ENCODE data around the gene FAM89A. TPM values are rescaled to one million over a fixed set of nuclear protein-coding genes. Genes with fewer than 3 reads are reported as not detected.
"Not testable (repeated sequence)": the region's sequence is repeated elsewhere in the genome, so short reads cannot be mapped to it uniquely, and the experiment has no call there.

The FAM89A gene
- total RNA-seq, 1 donor from 2014 or later = 20.9 TPM

DNA sequence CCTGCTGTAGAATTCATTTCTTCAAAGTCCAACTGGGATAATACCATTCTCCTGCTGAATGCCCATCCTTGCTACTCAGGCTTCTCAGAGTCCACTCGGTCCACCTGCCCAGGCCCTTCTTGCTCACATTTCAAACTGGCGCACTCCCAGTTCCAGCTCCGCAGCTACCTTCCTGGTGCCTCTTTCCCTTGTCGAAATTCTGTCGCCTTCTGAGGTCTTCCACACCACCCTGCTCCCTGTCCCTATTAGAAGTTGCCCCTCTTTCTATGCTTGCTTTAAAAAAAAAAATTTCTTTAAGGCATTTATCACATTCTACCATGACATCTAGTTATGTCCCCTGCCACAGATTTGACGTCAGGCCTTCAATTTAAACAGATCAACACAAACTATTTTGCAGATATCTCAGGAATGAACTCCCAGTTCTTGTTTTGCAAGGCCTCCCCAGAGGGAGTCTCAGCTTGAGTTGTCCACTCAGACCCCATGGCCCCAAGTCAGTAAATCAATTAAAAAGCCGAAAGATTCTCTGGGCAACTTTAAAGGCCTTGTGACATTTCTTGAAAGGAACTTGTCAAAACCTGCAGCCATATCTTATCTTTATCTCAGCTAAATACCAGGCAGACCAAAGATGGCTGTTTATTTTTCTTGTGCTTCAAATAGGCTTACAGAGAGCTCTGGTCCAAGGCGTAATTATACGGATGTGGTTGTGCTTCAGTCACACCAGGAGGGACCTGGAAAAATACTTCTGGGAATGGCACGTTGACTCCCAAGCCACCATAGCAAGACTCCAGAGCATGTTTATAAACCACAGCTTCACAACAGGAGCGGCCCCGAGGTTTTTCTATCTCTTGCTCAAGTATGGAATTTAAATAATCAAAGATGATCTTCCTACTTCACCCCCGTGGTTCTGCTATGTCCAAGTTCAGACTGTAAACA, 2.2 kb downstream of the FAM89A start:
- no peaks in the 10 kb centered on the region for H3K27me3 Mint-ChIP-seq
- no peak for DNase-seq (ENCODE audit: low spot score, unreplicated experiment)
- peak overlapping the region; percentile 81 for H3K4me3 Mint-ChIP-seq (ENCODE audit: low read depth)
- H3K36me3 Mint-ChIP-seq (ENCODE audit: insufficient read depth) = peaks cover 4% of the 10 kb centered on the region
- H3K27ac Mint-ChIP-seq = peak overlapping the region; percentile 67
- peaks cover 21% of the 10 kb centered on the region for H3K4me1 Mint-ChIP-seq (ENCODE audit: low read depth)
- TF ChIP-seq, protein P1, sequence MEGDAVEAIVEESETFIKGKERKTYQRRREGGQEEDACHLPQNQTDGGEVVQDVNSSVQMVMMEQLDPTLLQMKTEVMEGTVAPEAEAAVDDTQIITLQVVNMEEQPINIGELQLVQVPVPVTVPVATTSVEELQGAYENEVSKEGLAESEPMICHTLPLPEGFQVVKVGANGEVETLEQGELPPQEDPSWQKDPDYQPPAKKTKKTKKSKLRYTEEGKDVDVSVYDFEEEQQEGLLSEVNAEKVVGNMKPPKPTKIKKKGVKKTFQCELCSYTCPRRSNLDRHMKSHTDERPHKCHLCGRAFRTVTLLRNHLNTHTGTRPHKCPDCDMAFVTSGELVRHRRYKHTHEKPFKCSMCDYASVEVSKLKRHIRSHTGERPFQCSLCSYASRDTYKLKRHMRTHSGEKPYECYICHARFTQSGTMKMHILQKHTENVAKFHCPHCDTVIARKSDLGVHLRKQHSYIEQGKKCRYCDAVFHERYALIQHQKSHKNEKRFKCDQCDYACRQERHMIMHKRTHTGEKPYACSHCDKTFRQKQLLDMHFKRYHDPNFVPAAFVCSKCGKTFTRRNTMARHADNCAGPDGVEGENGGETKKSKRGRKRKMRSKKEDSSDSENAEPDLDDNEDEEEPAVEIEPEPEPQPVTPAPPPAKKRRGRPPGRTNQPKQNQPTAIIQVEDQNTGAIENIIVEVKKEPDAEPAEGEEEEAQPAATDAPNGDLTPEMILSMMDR (IDR thresholded peaks at IDR 0.05; ENCODE audit: unreplicated experiment) = no peak
- H3K9me3 Mint-ChIP-seq (ENCODE audit: low read depth) = no peaks in the 10 kb centered on the region

DNA sequence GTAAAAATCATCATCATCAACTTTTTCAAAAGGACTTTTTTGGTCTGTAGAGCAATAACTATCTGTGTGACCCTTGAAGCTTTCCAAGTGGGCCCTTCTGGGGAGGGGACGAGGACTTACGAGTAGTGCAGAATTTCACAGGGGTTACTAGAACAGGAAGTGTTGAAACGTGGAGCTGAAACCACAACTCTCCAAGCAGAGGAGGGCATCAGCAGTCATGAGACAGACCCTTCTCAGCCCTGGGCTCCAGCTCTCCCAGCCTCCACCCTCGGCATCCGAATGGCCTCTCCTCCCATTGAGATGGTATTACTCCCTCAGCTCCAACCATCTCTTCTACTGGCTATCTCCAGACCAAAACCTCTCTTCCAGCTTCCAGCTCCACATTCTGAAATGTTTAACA, 3.6 kb downstream of the FAM89A start:
- Mint-ChIP-seq H3K36me3 (ENCODE audit: insufficient read depth) (peaks cover 4% of the 10 kb centered on the region), H3K27me3 (no peaks in the 10 kb centered on the region), H3K27ac (peak overlapping the region; percentile 13), H3K9me3 (ENCODE audit: low read depth) (no peaks in the 10 kb centered on the region), H3K4me3 (ENCODE audit: low read depth) (no peak overlapping the region), H3K4me1 (ENCODE audit: low read depth) (peaks cover 22% of the 10 kb centered on the region)
- TF ChIP-seq, protein P1 (IDR thresholded peaks at IDR 0.05; ENCODE audit: unreplicated experiment) = no peak
- no peak for DNase-seq (ENCODE audit: low spot score, unreplicated experiment)

DNA sequence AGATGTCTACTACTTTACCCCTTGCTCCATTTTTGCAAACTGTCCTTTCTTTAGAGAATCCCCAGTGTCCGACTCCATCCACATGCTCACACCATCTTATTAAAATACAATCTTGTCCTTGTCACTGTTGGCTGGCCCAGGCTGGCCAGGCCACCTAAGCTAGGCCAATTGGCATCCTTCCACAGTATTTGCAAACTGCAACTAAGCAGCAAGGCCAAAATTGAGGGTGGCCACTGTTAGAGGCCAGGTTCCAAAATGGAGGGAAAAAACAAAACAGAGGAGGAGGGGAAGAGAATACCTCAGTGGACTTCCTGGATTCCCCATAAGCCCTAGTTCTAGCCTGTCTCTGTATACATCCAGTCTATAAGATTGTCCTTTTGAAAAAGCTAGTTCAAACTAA, 4.3 kb downstream of the FAM89A start:
- peaks cover 19% of the 10 kb centered on the region for H3K4me1 Mint-ChIP-seq (ENCODE audit: low read depth)
- H3K36me3 Mint-ChIP-seq (ENCODE audit: insufficient read depth) = peaks cover 4% of the 10 kb centered on the region
- TF ChIP-seq, protein P1 (IDR thresholded peaks at IDR 0.05; ENCODE audit: unreplicated experiment) = no peak
- H3K27ac Mint-ChIP-seq = no peak overlapping the region
- H3K27me3 Mint-ChIP-seq = no peaks in the 10 kb centered on the region
- H3K4me3 Mint-ChIP-seq (ENCODE audit: low read depth) = no peak overlapping the region
- H3K9me3 Mint-ChIP-seq (ENCODE audit: low read depth) = no peaks in the 10 kb centered on the region
- no peak for DNase-seq (ENCODE audit: low spot score, unreplicated experiment)

DNA sequence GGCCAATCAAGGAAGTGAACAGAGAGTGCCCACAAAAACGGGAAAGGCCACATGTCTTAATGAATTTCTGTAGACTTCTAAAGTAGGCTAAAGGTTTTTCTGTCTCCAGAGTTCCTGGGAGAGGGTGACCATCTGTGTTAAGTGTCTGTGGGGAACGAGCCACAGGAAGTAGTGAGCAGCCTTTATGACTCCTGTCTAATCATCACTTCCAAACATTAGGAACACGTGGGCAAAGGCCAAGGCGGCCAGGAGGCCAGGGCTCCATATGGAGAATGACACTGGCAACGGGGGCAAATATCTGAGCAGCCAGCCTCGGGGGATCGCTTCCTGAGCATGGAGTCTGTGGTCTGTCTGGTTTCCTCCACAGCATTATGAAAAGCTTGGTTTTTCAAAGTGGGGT, 7.1 kb downstream of the FAM89A start:
- Mint-ChIP-seq H3K27ac (no peak overlapping the region), H3K9me3 (ENCODE audit: low read depth) (no peaks in the 10 kb centered on the region), H3K27me3 (no peaks in the 10 kb centered on the region), H3K4me1 (ENCODE audit: low read depth) (peaks cover 12% of the 10 kb centered on the region), H3K36me3 (ENCODE audit: insufficient read depth) (peaks cover 4% of the 10 kb centered on the region), H3K4me3 (ENCODE audit: low read depth) (no peak overlapping the region)
- no peak for DNase-seq (ENCODE audit: low spot score, unreplicated experiment)
- TF ChIP-seq, protein P1 (IDR thresholded peaks at IDR 0.05; ENCODE audit: unreplicated experiment) = no peak

DNA sequence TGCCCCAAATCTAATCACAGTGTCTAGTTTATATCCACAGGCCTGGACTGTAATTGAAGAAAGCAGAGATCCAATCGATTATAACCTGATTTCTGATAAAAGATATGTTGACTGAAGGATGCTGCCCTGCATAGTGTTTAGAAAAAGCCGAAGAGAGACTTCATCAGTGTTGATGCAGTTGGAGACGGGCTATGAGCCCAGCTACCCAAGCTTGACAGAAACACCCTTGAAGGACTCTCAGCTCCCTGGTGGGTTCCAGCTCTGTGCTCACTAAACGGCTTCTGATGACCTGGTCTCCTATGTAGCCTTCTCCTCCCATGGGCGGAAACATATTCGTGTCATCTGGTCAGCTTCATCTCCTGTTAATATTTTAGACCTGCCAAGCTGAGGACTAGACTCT, 10.2 kb downstream of the FAM89A start:
- Mint-ChIP-seq H3K4me1 (ENCODE audit: low read depth) (peaks cover 19% of the 10 kb centered on the region), H3K27me3 (no peaks in the 10 kb centered on the region), H3K9me3 (ENCODE audit: low read depth) (no peaks in the 10 kb centered on the region), H3K36me3 (ENCODE audit: insufficient read depth) (no peaks in the 10 kb centered on the region), H3K27ac (no peak overlapping the region), H3K4me3 (ENCODE audit: low read depth) (no peak overlapping the region)
- DNase-seq (ENCODE audit: low spot score, unreplicated experiment) = no peak
- TF ChIP-seq, protein P1 (IDR thresholded peaks at IDR 0.05; ENCODE audit: unreplicated experiment) = no peak

DNA sequence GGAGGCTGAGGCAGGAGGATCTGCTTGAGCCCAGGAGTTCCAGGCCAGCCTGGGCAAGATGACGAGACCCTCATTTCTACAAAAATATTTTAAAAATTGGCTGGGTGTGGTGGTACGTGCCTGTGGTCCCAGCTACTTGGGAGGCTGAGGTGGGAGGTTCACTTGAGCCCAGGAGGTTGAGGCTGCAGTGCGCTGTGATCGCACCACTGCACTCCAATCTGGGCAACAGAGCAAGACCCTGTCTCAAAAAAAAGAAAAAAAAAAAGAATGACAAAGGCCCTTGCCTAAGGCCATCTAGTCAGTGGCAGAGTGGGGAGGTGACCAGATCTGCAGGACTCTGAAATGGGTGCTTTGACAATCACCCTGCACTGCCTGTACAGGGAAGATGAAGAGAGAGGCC, 10.8 kb downstream of the FAM89A start:
- H3K27me3 Mint-ChIP-seq; H3K9me3 Mint-ChIP-seq (ENCODE audit: low read depth); H3K4me3 Mint-ChIP-seq (ENCODE audit: low read depth); H3K36me3 Mint-ChIP-seq (ENCODE audit: insufficient read depth); DNase-seq (ENCODE audit: low spot score, unreplicated experiment); H3K27ac Mint-ChIP-seq: not testable (repeated sequence)
- H3K4me1 Mint-ChIP-seq (ENCODE audit: low read depth) = peaks cover 19% of the 10 kb centered on the region

Data from progenitor cell of endocrine pancreas (in vitro differentiated cells).